ENCODE results near the gene CCDC177. TPM values are rescaled to one million over a fixed set of nuclear protein-coding genes. Genes with fewer than 3 reads are reported as not detected.

CCDC177 gene
- polyA plus RNA-seq, 1 donor from 2014 or later = 3.2 TPM

DNA sequence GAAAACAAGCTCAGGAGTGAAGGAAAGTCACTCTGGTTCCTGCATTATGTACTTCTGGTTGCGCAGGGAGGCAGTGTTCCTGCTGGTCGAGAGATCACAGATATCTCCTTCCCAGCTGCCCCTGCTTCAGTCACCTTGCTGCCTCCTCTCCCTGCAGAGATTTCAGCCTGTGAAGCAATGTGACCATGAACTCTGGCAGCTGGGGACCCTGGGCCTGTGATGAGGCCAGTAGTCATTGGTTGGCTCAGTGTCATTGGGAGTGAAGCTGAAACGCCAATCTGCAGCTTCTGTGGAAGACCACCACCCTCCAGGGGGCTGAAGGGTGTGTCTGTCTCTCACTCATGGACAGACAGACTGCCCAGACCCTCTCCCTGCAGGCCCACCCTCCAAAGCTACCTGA is 45.1 kb downstream of the CCDC177 start:
- no peaks in the 10 kb centered on the region for H3K36me3 ChIP-seq (ENCODE audit: insufficient read depth, low read length)
- no peak overlapping the region for H3K4me3 ChIP-seq (ENCODE audit: low read length)
- no peaks in the 10 kb centered on the region for H3F3A ChIP-seq (ENCODE audit: insufficient read depth, low read length, poor library complexity, severe bottlenecking)
- H3K4me2 ChIP-seq (ENCODE audit: low read length) = no peak overlapping the region
- H4K20me1 ChIP-seq (ENCODE audit: insufficient read depth) = no peaks in the 10 kb centered on the region
- no peak overlapping the region for H2AFZ ChIP-seq (ENCODE audit: low read depth, low read length)
- H3K9ac ChIP-seq (ENCODE audit: low read length) = no peak overlapping the region
- H3K27me3 ChIP-seq (ENCODE audit: insufficient read depth, low read depth, low read length) = no peaks in the 10 kb centered on the region
- no peak overlapping the region for H3K27ac ChIP-seq (ENCODE audit: low read length)
- no peak for TF ChIP-seq EZH2 (IDR thresholded peaks at IDR 0.05; ENCODE audit: borderline replicate concordance, insufficient read depth, low read length, poor library complexity, severe bottlenecking)
- no peaks in the 10 kb centered on the region for H3K9me3 ChIP-seq (ENCODE audit: low read length)
- no peaks in the 10 kb centered on the region for H3K9me2 ChIP-seq (ENCODE audit: insufficient read depth, low read length)
- no peaks in the 10 kb centered on the region for H3K79me2 ChIP-seq (replicated peaks; ENCODE audit: insufficient read depth, low read length)

DNA sequence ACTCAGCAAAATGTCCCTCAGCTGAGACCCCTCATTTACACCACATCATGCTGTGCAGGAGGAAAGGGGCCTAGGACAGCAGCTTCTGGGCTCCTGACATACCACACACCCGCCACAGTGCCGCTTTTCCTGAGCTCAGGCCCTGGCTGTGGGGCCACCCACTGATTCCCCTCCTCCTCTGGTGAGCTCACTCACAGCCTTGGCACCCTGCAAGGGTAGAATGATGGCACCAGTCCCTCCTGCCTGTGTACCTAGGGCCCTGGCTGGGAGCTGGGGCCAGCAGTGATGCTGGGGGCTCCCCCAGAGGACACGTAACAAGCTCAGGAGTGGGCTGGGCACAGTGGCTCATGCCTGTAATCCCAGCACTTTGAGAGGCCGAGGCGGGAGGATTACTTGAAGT is 45.7 kb downstream of the CCDC177 start:
- TF ChIP-seq POLR2AphosphoS5 (IDR thresholded peaks at IDR 0.05) (no peak), EZH2 (IDR thresholded peaks at IDR 0.05; ENCODE audit: borderline replicate concordance, insufficient read depth, low read length, poor library complexity, severe bottlenecking) (no peak), RAD21 (conservative IDR thresholded peaks at IDR 0.05) (no peak), EP300 (conservative IDR thresholded peaks at IDR 0.05; ENCODE audit: poor library complexity, severe bottlenecking) (no peak), SMC3 (conservative IDR thresholded peaks at IDR 0.05; ENCODE audit: poor library complexity) (no peak), MXI1 (conservative IDR thresholded peaks at IDR 0.05; ENCODE audit: poor library complexity, severe bottlenecking) (no peak), TAF1 (IDR thresholded peaks at IDR 0.05; ENCODE audit: low read depth) (no peak)
- TF ChIP-seq, protein P1, sequence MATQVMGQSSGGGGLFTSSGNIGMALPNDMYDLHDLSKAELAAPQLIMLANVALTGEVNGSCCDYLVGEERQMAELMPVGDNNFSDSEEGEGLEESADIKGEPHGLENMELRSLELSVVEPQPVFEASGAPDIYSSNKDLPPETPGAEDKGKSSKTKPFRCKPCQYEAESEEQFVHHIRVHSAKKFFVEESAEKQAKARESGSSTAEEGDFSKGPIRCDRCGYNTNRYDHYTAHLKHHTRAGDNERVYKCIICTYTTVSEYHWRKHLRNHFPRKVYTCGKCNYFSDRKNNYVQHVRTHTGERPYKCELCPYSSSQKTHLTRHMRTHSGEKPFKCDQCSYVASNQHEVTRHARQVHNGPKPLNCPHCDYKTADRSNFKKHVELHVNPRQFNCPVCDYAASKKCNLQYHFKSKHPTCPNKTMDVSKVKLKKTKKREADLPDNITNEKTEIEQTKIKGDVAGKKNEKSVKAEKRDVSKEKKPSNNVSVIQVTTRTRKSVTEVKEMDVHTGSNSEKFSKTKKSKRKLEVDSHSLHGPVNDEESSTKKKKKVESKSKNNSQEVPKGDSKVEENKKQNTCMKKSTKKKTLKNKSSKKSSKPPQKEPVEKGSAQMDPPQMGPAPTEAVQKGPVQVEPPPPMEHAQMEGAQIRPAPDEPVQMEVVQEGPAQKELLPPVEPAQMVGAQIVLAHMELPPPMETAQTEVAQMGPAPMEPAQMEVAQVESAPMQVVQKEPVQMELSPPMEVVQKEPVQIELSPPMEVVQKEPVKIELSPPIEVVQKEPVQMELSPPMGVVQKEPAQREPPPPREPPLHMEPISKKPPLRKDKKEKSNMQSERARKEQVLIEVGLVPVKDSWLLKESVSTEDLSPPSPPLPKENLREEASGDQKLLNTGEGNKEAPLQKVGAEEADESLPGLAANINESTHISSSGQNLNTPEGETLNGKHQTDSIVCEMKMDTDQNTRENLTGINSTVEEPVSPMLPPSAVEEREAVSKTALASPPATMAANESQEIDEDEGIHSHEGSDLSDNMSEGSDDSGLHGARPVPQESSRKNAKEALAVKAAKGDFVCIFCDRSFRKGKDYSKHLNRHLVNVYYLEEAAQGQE (IDR thresholded peaks at IDR 0.05; ENCODE audit: borderline replicate concordance) = no peak
- TF ChIP-seq, protein P2, sequence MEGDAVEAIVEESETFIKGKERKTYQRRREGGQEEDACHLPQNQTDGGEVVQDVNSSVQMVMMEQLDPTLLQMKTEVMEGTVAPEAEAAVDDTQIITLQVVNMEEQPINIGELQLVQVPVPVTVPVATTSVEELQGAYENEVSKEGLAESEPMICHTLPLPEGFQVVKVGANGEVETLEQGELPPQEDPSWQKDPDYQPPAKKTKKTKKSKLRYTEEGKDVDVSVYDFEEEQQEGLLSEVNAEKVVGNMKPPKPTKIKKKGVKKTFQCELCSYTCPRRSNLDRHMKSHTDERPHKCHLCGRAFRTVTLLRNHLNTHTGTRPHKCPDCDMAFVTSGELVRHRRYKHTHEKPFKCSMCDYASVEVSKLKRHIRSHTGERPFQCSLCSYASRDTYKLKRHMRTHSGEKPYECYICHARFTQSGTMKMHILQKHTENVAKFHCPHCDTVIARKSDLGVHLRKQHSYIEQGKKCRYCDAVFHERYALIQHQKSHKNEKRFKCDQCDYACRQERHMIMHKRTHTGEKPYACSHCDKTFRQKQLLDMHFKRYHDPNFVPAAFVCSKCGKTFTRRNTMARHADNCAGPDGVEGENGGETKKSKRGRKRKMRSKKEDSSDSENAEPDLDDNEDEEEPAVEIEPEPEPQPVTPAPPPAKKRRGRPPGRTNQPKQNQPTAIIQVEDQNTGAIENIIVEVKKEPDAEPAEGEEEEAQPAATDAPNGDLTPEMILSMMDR (IDR thresholded peaks at IDR 0.05; ENCODE audit: poor library complexity, severe bottlenecking) = no peak
- no peaks in the 10 kb centered on the region for H3K9me3 ChIP-seq (ENCODE audit: low read length)
- H3K9me2 ChIP-seq (ENCODE audit: insufficient read depth, low read length) = no peaks in the 10 kb centered on the region
- H4K20me1 ChIP-seq (ENCODE audit: insufficient read depth) = no peaks in the 10 kb centered on the region
- no peak overlapping the region for H3K4me2 ChIP-seq (ENCODE audit: low read length)
- no peaks in the 10 kb centered on the region for H3F3A ChIP-seq (ENCODE audit: insufficient read depth, low read length, poor library complexity, severe bottlenecking)
- no peaks in the 10 kb centered on the region for H3K36me3 ChIP-seq (ENCODE audit: insufficient read depth, low read length)
- no peak overlapping the region for H3K9ac ChIP-seq (ENCODE audit: low read length)
- no peaks in the 10 kb centered on the region for H3K27me3 ChIP-seq (ENCODE audit: insufficient read depth, low read depth, low read length)
- no peaks in the 10 kb centered on the region for H3K79me2 ChIP-seq (replicated peaks; ENCODE audit: insufficient read depth, low read length)
- H3K4me3 ChIP-seq (ENCODE audit: low read length) = no peak overlapping the region
- H2AFZ ChIP-seq (ENCODE audit: low read depth, low read length) = no peak overlapping the region
- no peak overlapping the region for H3K27ac ChIP-seq (ENCODE audit: low read length)

DNA sequence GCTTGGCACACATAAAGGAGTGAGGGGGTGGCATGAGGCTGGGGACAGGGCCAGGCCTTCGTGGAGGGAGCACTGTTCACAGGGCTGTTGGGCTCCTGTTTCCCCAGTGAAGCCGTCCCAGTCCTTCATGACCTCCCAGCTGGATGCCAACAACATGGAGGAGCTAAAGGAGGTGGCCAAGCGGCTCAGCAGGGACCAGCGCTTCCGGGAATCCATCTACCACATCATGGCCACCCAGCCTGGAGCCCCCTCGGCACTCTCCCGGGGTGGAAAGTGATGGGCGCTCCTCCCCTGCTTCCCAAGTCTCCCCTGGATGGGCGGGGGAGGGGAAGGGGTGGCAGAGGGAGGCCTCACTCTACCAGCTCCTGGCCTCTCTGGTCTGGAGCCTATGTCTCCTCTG is 46.5 kb downstream of the CCDC177 start:
- Histone ChIP-seq H3K9ac (ENCODE audit: low read length) (no peak overlapping the region), H3F3A (ENCODE audit: insufficient read depth, low read length, poor library complexity, severe bottlenecking) (no peaks in the 10 kb centered on the region), H3K4me3 (ENCODE audit: low read length) (no peak overlapping the region), H3K36me3 (ENCODE audit: insufficient read depth, low read length) (no peaks in the 10 kb centered on the region), H4K20me1 (ENCODE audit: insufficient read depth) (no peaks in the 10 kb centered on the region), H3K4me2 (ENCODE audit: low read length) (no peak overlapping the region), H3K79me2 (replicated peaks; ENCODE audit: insufficient read depth, low read length) (no peaks in the 10 kb centered on the region), H3K27me3 (ENCODE audit: insufficient read depth, low read depth, low read length) (no peaks in the 10 kb centered on the region), H3K27ac (ENCODE audit: low read length) (no peak overlapping the region), H2AFZ (ENCODE audit: low read depth, low read length) (no peak overlapping the region), H3K9me2 (ENCODE audit: insufficient read depth, low read length) (no peaks in the 10 kb centered on the region), H3K9me3 (ENCODE audit: low read length) (no peaks in the 10 kb centered on the region)
- TF ChIP-seq RAD21 (conservative IDR thresholded peaks at IDR 0.05) = no peak
